SK-N-SH (cell line): ENCODE results near the gene ATP6V0C. TPM values are rescaled to one million over a fixed set of nuclear protein-coding genes. Genes with fewer than 3 reads are reported as not detected.

Experiments
- CTCF ChIA-PET: fragments of 300-600, 350-600 bp; formaldehyde crosslinking; extraction: SDS; loops from one replicate; lab custom pipeline; 2021; lab: Yijun Ruan, JAX
- POLR2A ChIA-PET: fragments of 350-600 bp; sonication (Branson Sonifier 250); formaldehyde crosslinking; extraction: SDS; loops from one replicate; lab custom pipeline; 2020; ENCODE audit warnings: antibody characterized with exemption, inconsistent platforms; lab: Yijun Ruan, JAX
- DNase-seq: peaks from one replicate; pipeline ENCODE4 v3.0.0; 2012
- H2AFZ ChIP-seq: fragments of 200-600 bp; sonication (generic); 2 replicates; pipeline ENCODE4 v1.8.1; 2016; ENCODE audit warnings: antibody characterized with exemption, mild to moderate bottlenecking, low read depth
- H3F3A ChIP-seq: fragments of 200-600 bp; sonication (generic); replicated peaks from 2 replicates; pipeline ENCODE3; 2016; ENCODE audit warnings: antibody characterized with exemption, mild to moderate bottlenecking; ENCODE audit not compliant: insufficient read depth
- H3K27ac ChIP-seq, 2 experiments: fragments of 200-500 bp in 1 of 2; fragments of 200-600 bp in 1 of 2; sonication (Bioruptor generic) in 1 of 2; sonication (generic), shearing (Covaris generic) in 1 of 2; 2 replicates each; pipeline versions ENCODE4 v1.5.1 to v1.6.1; 2014 to 2016; ENCODE audit warnings: low read depth in 2 of 2, inconsistent platforms in 1 of 2, low read length in 1 of 2, mild to moderate bottlenecking in 1 of 2, mixed read lengths in 1 of 2
- H3K27me3 ChIP-seq: fragments of 200-600 bp; sonication (generic), shearing (Covaris generic); 2 replicates; pipeline ENCODE4 v1.6.1; 2016; ENCODE audit warnings: mixed run types; ENCODE audit not compliant: insufficient read depth
- H3K36me3 ChIP-seq, 2 experiments: fragments of 200-500 bp in 1 of 2; fragments of 200-600 bp in 1 of 2; sonication (Bioruptor generic) in 1 of 2; sonication (generic) in 1 of 2; replicated peaks in 1 of 2; 2 replicates each; pipeline versions ENCODE3 to v1.5.1; 2014 to 2016; ENCODE audit warnings: low read length in 1 of 2, mild to moderate bottlenecking in 1 of 2; ENCODE audit not compliant: insufficient read depth in 2 of 2, control insufficient read depth in 1 of 2
- H3K4me1 ChIP-seq, 2 experiments: fragments of 200-500 bp in 1 of 2; fragments of 200-600 bp in 1 of 2; sonication (Bioruptor generic) in 1 of 2; sonication (generic), shearing (Covaris generic) in 1 of 2; 2 replicates each; pipeline versions ENCODE4 v1.5.1 to v1.6.1; 2014 to 2016; ENCODE audit warnings: low read depth in 1 of 2, low read length in 1 of 2, mixed run types in 1 of 2; ENCODE audit not compliant: insufficient read depth in 2 of 2, control insufficient read depth in 1 of 2
- H3K4me2 ChIP-seq: fragments of 200-600 bp; sonication (generic), shearing (Covaris generic); 2 replicates; pipeline ENCODE4 v1.6.1; 2017; ENCODE audit warnings: mixed run types
- H3K4me3 ChIP-seq, 2 experiments: fragments of 200-500 bp in 1 of 2; fragments of 200-600 bp in 1 of 2; sonication (Bioruptor generic) in 1 of 2; sonication (generic), shearing (Covaris generic) in 1 of 2; 2 replicates each; pipeline versions ENCODE4 v1.5.1 to v1.8.1; 2014 to 2016; ENCODE audit warnings: low read depth in 2 of 2, inconsistent platforms in 1 of 2, low read length in 1 of 2, mild to moderate bottlenecking in 1 of 2, mixed read lengths in 1 of 2, moderate library complexity in 1 of 2
- H3K79me2 ChIP-seq: fragments of 200-600 bp; sonication (generic); 2 replicates; pipeline ENCODE4 v1.8.1; 2017; ENCODE audit warnings: mild to moderate bottlenecking; ENCODE audit not compliant: insufficient read depth
- H3K9ac ChIP-seq: fragments of 200-600 bp; sonication (generic); 2 replicates; pipeline ENCODE4 v1.6.1; 2017; ENCODE audit warnings: mixed run types
- H3K9me2 ChIP-seq: fragments of 200-600 bp; sonication (generic); 2 replicates; pipeline ENCODE4 v1.6.1; 2017; ENCODE audit warnings: mixed run types
- H3K9me3 ChIP-seq: fragments of 200-600 bp; sonication (generic); 2 replicates; pipeline ENCODE4 v1.6.1; 2017; ENCODE audit warnings: mixed run types, mild to moderate bottlenecking, moderate library complexity
- H4K20me1 ChIP-seq: fragments of 200-600 bp; sonication (generic); 2 replicates; pipeline ENCODE4 v1.6.1; 2017; ENCODE audit warnings: mild to moderate bottlenecking, mixed run types; ENCODE audit not compliant: insufficient read depth
- CHD2 ChIP-seq: fragments of 150-350 bp; IDR thresholded peaks from 2 replicates; pipeline ENCODE4 v1.6.1; 2018; ENCODE audit warnings: low read length; ENCODE audit not compliant: partially characterized antibody
- CTCF ChIP-seq: fragments of 200-600 bp; sonication (generic); IDR thresholded peaks from 2 replicates; pipeline ENCODE4 v1.6.1; 2017; ENCODE audit warnings: antibody characterized with exemption, mild to moderate bottlenecking, moderate library complexity
- ELF1 ChIP-seq: IDR thresholded peaks from 2 replicates; pipeline ENCODE4 v1.4.0; 2012
- EP300 ChIP-seq, 2 experiments: IDR thresholded peaks; 2 replicates each; pipeline versions ENCODE4 v1.4.0 to v1.6.1; 2012; ENCODE audit warnings: borderline replicate concordance in 1 of 2, low read depth in 1 of 2, low read length in 1 of 2
- EZH2phosphoT487 ChIP-seq: fragments of 200-600 bp; sonication (generic); IDR thresholded peaks from 2 replicates; pipeline ENCODE4 v1.6.1; 2017; ENCODE audit warnings: low read depth, mixed run types, mild to moderate bottlenecking, antibody characterized with exemption, moderate library complexity, borderline replicate concordance
- FOXJ3 ChIP-seq: sonication (generic); formaldehyde crosslinking; IDR thresholded peaks from 2 replicates; pipeline ENCODE4 v1.5.1; 2020; ENCODE audit warnings: mild to moderate bottlenecking, missing genetic modification reagents
- GABPA ChIP-seq: IDR thresholded peaks from 2 replicates; pipeline ENCODE4 v1.4.0; 2012; ENCODE audit warnings: low read depth, mild to moderate bottlenecking
- GATA2 ChIP-seq: sonication (generic); formaldehyde crosslinking; IDR thresholded peaks from 2 replicates; pipeline ENCODE4 v1.5.0; 2020; ENCODE audit warnings: mild to moderate bottlenecking, missing genetic modification reagents
- JUND ChIP-seq: IDR thresholded peaks from 2 replicates; pipeline ENCODE4 v1.4.0; 2012
- MAX ChIP-seq: IDR thresholded peaks from 2 replicates; pipeline ENCODE4 v1.4.0; 2012; ENCODE audit warnings: low read depth
- MEF2A ChIP-seq: IDR thresholded peaks from 2 replicates; pipeline ENCODE4 v1.4.0; 2012; ENCODE audit warnings: low read depth, borderline replicate concordance
- NRF1 ChIP-seq: IDR thresholded peaks from 2 replicates; pipeline ENCODE4 v1.6.1; 2012; ENCODE audit warnings: low read depth, mild to moderate bottlenecking, low read length
- POLR2AphosphoS5 ChIP-seq: IDR thresholded peaks from 2 replicates; pipeline ENCODE4 v1.6.1; 2012; ENCODE audit warnings: low read depth, low read length
- RAD21 ChIP-seq: IDR thresholded peaks from 2 replicates; pipeline ENCODE4 v1.6.1; 2012; ENCODE audit warnings: mild to moderate bottlenecking, low read length
- RCOR1 ChIP-seq: fragments of 150-350 bp; IDR thresholded peaks from 2 replicates; pipeline ENCODE4 v1.6.1; 2017; ENCODE audit warnings: antibody characterized with exemption, low read length
- RFX5 ChIP-seq: IDR thresholded peaks from 2 replicates; pipeline ENCODE4 v1.6.1; 2012; ENCODE audit warnings: mild to moderate bottlenecking, improper control_type of control experiment, low read length
- SIN3A ChIP-seq: IDR thresholded peaks from 2 replicates; pipeline ENCODE4 v1.6.1; 2012; ENCODE audit warnings: low read depth, mild to moderate bottlenecking, low read length, moderate library complexity, borderline replicate concordance
- SMC3 ChIP-seq: IDR thresholded peaks from 2 replicates; pipeline ENCODE4 v1.6.1; 2012; ENCODE audit warnings: low read depth, low read length, improper control_type of control experiment
- TCF12 ChIP-seq: IDR thresholded peaks from 2 replicates; pipeline ENCODE4 v1.4.0; 2012
- TEAD4 ChIP-seq: IDR thresholded peaks from 2 replicates; pipeline ENCODE4 v1.4.0; 2012; ENCODE audit warnings: mild to moderate bottlenecking, borderline replicate concordance; ENCODE audit not compliant: insufficient read depth
- USF1 ChIP-seq: IDR thresholded peaks from 2 replicates; pipeline ENCODE4 v1.4.0; 2012; ENCODE audit warnings: low read depth, borderline replicate concordance
- USF2 ChIP-seq: fragments of 150-350 bp; IDR thresholded peaks from 2 replicates; pipeline ENCODE4 v1.6.1; 2017; ENCODE audit warnings: antibody characterized with exemption, low read length, low read depth, borderline replicate concordance
- YY1 ChIP-seq: IDR thresholded peaks from 2 replicates; pipeline ENCODE4 v1.4.0; 2012; ENCODE audit warnings: low read depth, mild to moderate bottlenecking
- WGBS: methylation state at CpG from one replicate; pipeline ENCODE4 v1.1.6; 2017; ENCODE audit warnings: low lambda C conversion rate; 5-methylcytosine and 5-hydroxymethylcytosine counted together
- polyA plus RNA-seq, 3 experiments: library from polyadenylated mRNA; depleted of rRNA; stranded (reverse); fragments of >200 nt; gene quantifications; 2 replicates each; pipeline ENCODE4 v1.2.3, GENCODE V29; 2012
- TF ChIP-seq, protein P1 (sequence below): IDR thresholded peaks from 2 replicates; pipeline ENCODE4 v1.4.0; 2012; ENCODE audit warnings: low read depth, borderline replicate concordance
- TF ChIP-seq, protein P2 (sequence below): IDR thresholded peaks from 2 replicates; pipeline ENCODE4; 2012
- TF ChIP-seq, protein P3 (sequence below): fragments of 150-350 bp; IDR thresholded peaks from 2 replicates; pipeline ENCODE4 v1.6.1; 2016; ENCODE audit warnings: mild to moderate bottlenecking, low read depth, low read length

Gene ATP6V0C
- polyA plus RNA-seq, 1 of the 3 experiments (the other 2 are of a cell fraction) = 80.1 TPM

- Histone ChIP-seq H3K36me3 (peaks cover 20 to 26% of the 10 kb centered on the region in 2 experiments), H3K27ac (peak within 1 kb of the TSS; percentile 65 to 87), H3K9me2 (no peaks in the 10 kb centered on the region), H3K9me3 (no peaks in the 10 kb centered on the region), H2AFZ (no peak within 1 kb of the TSS), H3K4me1 (peaks cover 12 to 28% of the 10 kb centered on the region in 2 experiments; a peak in 3 of 4 replicates), H4K20me1 (peaks cover 42% of the 10 kb centered on the region), H3F3A (peaks cover 7% of the 10 kb centered on the region), H3K9ac (peak within 1 kb of the TSS; percentile 84), H3K4me3 (peak within 1 kb of the TSS; percentile 58 to 75), H3K4me2 (peak within 1 kb of the TSS; percentile 85), H3K27me3 (no peaks in the 10 kb centered on the region), H3K79me2 (peaks cover 81% of the 10 kb centered on the region)
- DNase-seq = peak; percentile 99
- WGBS = 2% methylated on average over 20 of the region's 83 CpGs
- ChIA-PET POLR2A (interaction anchor here (0.7 to 1.7 kb wide), 5 partner anchors 9 to 52 kb away, joined by 3 to 15 read pairs (median 4); partner anchors contain the start of gene CEMP1), CTCF (interaction anchor here (1.1 to 1.8 kb wide), 2 partner anchors 11 to 19 kb away, joined by 4 to 5 read pairs; partner anchors contain the start of gene CEMP1)
- TF ChIP-seq RCOR1 (peak; percentile 79), EP300 (IDR thresholded peaks at IDR 0.05; ENCODE audit: borderline replicate concordance in 1 of 2, low read depth in 1 of 2, low read length in 1 of 2) (peak in 1 of 2 experiments; percentile 19; a peak in 1 of 4 replicates), MAX (peak; percentile 86), USF1 (peak; percentile 97), USF2 (peak; percentile 98), TEAD4 (no peak), FOXJ3 (CRISPR knock-in tag) (no peak), GATA2 (no peak), TCF12 (peak; percentile 33; the same call in 1 of the 2 replicates), CHD2 (peak; percentile 90), SIN3A (peak; percentile 98; the same call in 1 of the 2 replicates), POLR2AphosphoS5 (peak; percentile 83), ELF1 (peak; percentile 41), JUND (no peak), CTCF (no peak), RAD21 (no peak), SMC3 (no peak), GABPA (no peak), YY1 (no peak), NRF1 (no peak), RFX5 (no peak), EZH2phosphoT487 (no peak), MEF2A (no peak)
- TF ChIP-seq, protein P1, sequence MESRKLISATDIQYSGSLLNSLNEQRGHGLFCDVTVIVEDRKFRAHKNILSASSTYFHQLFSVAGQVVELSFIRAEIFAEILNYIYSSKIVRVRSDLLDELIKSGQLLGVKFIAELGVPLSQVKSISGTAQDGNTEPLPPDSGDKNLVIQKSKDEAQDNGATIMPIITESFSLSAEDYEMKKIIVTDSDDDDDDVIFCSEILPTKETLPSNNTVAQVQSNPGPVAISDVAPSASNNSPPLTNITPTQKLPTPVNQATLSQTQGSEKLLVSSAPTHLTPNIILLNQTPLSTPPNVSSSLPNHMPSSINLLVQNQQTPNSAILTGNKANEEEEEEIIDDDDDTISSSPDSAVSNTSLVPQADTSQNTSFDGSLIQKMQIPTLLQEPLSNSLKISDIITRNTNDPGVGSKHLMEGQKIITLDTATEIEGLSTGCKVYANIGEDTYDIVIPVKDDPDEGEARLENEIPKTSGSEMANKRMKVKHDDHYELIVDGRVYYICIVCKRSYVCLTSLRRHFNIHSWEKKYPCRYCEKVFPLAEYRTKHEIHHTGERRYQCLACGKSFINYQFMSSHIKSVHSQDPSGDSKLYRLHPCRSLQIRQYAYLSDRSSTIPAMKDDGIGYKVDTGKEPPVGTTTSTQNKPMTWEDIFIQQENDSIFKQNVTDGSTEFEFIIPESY = peak; percentile 92; the same call in 1 of the 2 replicates
- TF ChIP-seq, protein P2, sequence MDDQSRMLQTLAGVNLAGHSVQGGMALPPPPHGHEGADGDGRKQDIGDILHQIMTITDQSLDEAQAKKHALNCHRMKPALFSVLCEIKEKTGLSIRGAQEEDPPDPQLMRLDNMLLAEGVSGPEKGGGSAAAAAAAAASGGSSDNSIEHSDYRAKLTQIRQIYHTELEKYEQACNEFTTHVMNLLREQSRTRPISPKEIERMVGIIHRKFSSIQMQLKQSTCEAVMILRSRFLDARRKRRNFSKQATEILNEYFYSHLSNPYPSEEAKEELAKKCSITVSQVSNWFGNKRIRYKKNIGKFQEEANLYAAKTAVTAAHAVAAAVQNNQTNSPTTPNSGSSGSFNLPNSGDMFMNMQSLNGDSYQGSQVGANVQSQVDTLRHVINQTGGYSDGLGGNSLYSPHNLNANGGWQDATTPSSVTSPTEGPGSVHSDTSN = peak; percentile 84
- TF ChIP-seq, protein P3, sequence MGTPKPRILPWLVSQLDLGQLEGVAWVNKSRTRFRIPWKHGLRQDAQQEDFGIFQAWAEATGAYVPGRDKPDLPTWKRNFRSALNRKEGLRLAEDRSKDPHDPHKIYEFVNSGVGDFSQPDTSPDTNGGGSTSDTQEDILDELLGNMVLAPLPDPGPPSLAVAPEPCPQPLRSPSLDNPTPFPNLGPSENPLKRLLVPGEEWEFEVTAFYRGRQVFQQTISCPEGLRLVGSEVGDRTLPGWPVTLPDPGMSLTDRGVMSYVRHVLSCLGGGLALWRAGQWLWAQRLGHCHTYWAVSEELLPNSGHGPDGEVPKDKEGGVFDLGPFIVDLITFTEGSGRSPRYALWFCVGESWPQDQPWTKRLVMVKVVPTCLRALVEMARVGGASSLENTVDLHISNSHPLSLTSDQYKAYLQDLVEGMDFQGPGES = no peak
These were observed 6.5 kb downstream of the ATP6V0C start, which contains the start of gene AMDHD2 for GRCh38 chr16:2520097-2520783. Gene AMDHD2, plus strand, starts transcription at chr16:2520371. Its CDS starts 88 bp downstream, at chr16:2520459.
